ENCODE measurements around the gene PATJ.
"Not testable (repeated sequence)": the region's sequence is repeated elsewhere in the genome, so short reads cannot be mapped to it uniquely, and the experiment has no call there.

Gene PATJ

GRCh38 chr1:62176597-62177312, 434.5 kb downstream of the PATJ start:
- no peak overlapping the region for H2BK5ac ChIP-seq (ENCODE audit: low read depth, low read length, poor library complexity, severe bottlenecking)
- H2BK120ac ChIP-seq (ENCODE audit: low read depth, low read length) = no peak overlapping the region
- no peak overlapping the region for H2AFZ ChIP-seq (ENCODE audit: low read depth, low read length)
- H3K36me3 ChIP-seq (ENCODE audit: control insufficient read depth in 1 of 2, insufficient read depth in 2 of 2, low read depth in 1 of 2, low read length in 2 of 2) = no peaks in the 10 kb centered on the region
- H3K9ac ChIP-seq (ENCODE audit: low read length) = no peak overlapping the region
- H4K91ac ChIP-seq (ENCODE audit: low read length) = no peak overlapping the region
- H2AK5ac ChIP-seq (ENCODE audit: low read length, severe bottlenecking) = no peak overlapping the region
- 79% methylated on average over 12 of the region's 14 CpGs for WGBS
- H3K23ac ChIP-seq (ENCODE audit: low read length in 2 of 2) = no peak overlapping the region
- no peaks in the 10 kb centered on the region for H3K79me1 ChIP-seq (replicated peaks; ENCODE audit: low read length, poor library complexity, severe bottlenecking)
- H2BK12ac ChIP-seq (ENCODE audit: low read length in 2 of 2) = no peak overlapping the region
- H3K9me3 ChIP-seq (ENCODE audit: control insufficient read depth, low read length) = no peaks in the 10 kb centered on the region
- DNase-seq = no peak
- H3K4me2 ChIP-seq (ENCODE audit: low read length, poor library complexity, severe bottlenecking) = no peak overlapping the region
- H3K18ac ChIP-seq (ENCODE audit: low read depth in 1 of 2, low read length in 2 of 2) = no peak overlapping the region
- peaks cover 5 to 11% of the 10 kb centered on the region in 2 experiments for H3K27me3 ChIP-seq (ENCODE audit: control insufficient read depth in 1 of 2, insufficient read depth in 1 of 2, low read length in 2 of 2)
- H3K4ac ChIP-seq (ENCODE audit: low read depth in 1 of 2, low read length in 2 of 2) = no peak overlapping the region
- H3K27ac ChIP-seq (ENCODE audit: low read length, poor library complexity, severe bottlenecking) = no peak overlapping the region
- H3K4me1 ChIP-seq (ENCODE audit: control insufficient read depth, insufficient read depth, low read depth, low read length) = no peaks in the 10 kb centered on the region
- H4K8ac ChIP-seq (ENCODE audit: low read length) = no peak overlapping the region
- no peak overlapping the region for H3K4me3 ChIP-seq (ENCODE audit: insufficient read depth in 1 of 2, low read depth in 1 of 2, low read length in 2 of 2)
- H2BK15ac ChIP-seq (ENCODE audit: low read depth, poor library complexity, severe bottlenecking) = no peak overlapping the region
- no peak overlapping the region for H3K14ac ChIP-seq (ENCODE audit: low read length in 2 of 2)

GRCh38 chr1:62177621-62178020, 435.3 kb downstream of the PATJ start:
- H2BK120ac ChIP-seq (ENCODE audit: low read depth, low read length) = no peak overlapping the region
- H4K8ac ChIP-seq (ENCODE audit: low read length) = no peak overlapping the region
- no peak overlapping the region for H2BK15ac ChIP-seq (ENCODE audit: low read depth, poor library complexity, severe bottlenecking)
- no peak for DNase-seq
- no peak overlapping the region for H2BK5ac ChIP-seq (ENCODE audit: low read depth, low read length, poor library complexity, severe bottlenecking)
- no peak overlapping the region for H3K23ac ChIP-seq (ENCODE audit: low read length in 2 of 2)
- no peak overlapping the region for H2BK12ac ChIP-seq (ENCODE audit: low read length in 2 of 2)
- H3K4ac ChIP-seq (ENCODE audit: low read depth in 1 of 2, low read length in 2 of 2) = no peak overlapping the region
- no peak overlapping the region for H3K14ac ChIP-seq (ENCODE audit: low read length in 2 of 2)
- no peaks in the 10 kb centered on the region for H3K36me3 ChIP-seq (ENCODE audit: control insufficient read depth in 1 of 2, insufficient read depth in 2 of 2, low read depth in 1 of 2, low read length in 2 of 2)
- H3K27ac ChIP-seq (ENCODE audit: low read length, poor library complexity, severe bottlenecking) = no peak overlapping the region
- no peak overlapping the region for H3K18ac ChIP-seq (ENCODE audit: low read depth in 1 of 2, low read length in 2 of 2)
- peaks cover 9 to 18% of the 10 kb centered on the region in 2 experiments for H3K27me3 ChIP-seq (ENCODE audit: control insufficient read depth in 1 of 2, insufficient read depth in 1 of 2, low read length in 2 of 2)
- H4K91ac ChIP-seq (ENCODE audit: low read length) = no peak overlapping the region
- H3K4me2 ChIP-seq (ENCODE audit: low read length, poor library complexity, severe bottlenecking) = no peak overlapping the region
- no peaks in the 10 kb centered on the region for H3K4me1 ChIP-seq (ENCODE audit: control insufficient read depth, insufficient read depth, low read depth, low read length)
- 57% methylated on average over 1 of the region's 1 CpG for WGBS
- H3K79me1 ChIP-seq (replicated peaks; ENCODE audit: low read length, poor library complexity, severe bottlenecking) = no peaks in the 10 kb centered on the region
- H3K4me3 ChIP-seq (ENCODE audit: insufficient read depth in 1 of 2, low read depth in 1 of 2, low read length in 2 of 2) = no peak overlapping the region
- no peak overlapping the region for H3K9ac ChIP-seq (ENCODE audit: low read length)
- H3K9me3 ChIP-seq (ENCODE audit: control insufficient read depth, low read length) = no peaks in the 10 kb centered on the region
- H2AFZ ChIP-seq (ENCODE audit: low read depth, low read length) = no peak overlapping the region
- no peak overlapping the region for H2AK5ac ChIP-seq (ENCODE audit: low read length, severe bottlenecking)

- Histone ChIP-seq H2BK15ac (ENCODE audit: low read depth, poor library complexity, severe bottlenecking) (no peak overlapping the region), H3K4me1 (ENCODE audit: control insufficient read depth, insufficient read depth, low read depth, low read length) (no peaks in the 10 kb centered on the region), H3K18ac (ENCODE audit: low read depth in 1 of 2, low read length in 2 of 2) (no peak overlapping the region), H3K14ac (ENCODE audit: low read length in 2 of 2) (no peak overlapping the region), H3K27ac (ENCODE audit: low read length, poor library complexity, severe bottlenecking) (no peak overlapping the region), H3K9me3 (ENCODE audit: control insufficient read depth, low read length) (no peaks in the 10 kb centered on the region), H2AK5ac (ENCODE audit: low read length, severe bottlenecking) (no peak overlapping the region), H2BK12ac (ENCODE audit: low read length in 2 of 2) (no peak overlapping the region), H4K8ac (ENCODE audit: low read length) (no peak overlapping the region), H2BK5ac (ENCODE audit: low read depth, low read length, poor library complexity, severe bottlenecking) (no peak overlapping the region), H3K79me1 (replicated peaks; ENCODE audit: low read length, poor library complexity, severe bottlenecking) (no peaks in the 10 kb centered on the region), H3K4ac (ENCODE audit: low read depth in 1 of 2, low read length in 2 of 2) (no peak overlapping the region), H3K36me3 (ENCODE audit: control insufficient read depth in 1 of 2, insufficient read depth in 2 of 2, low read depth in 1 of 2, low read length in 2 of 2) (no peaks in the 10 kb centered on the region), H3K23ac (ENCODE audit: low read length in 2 of 2) (no peak overlapping the region), H4K91ac (ENCODE audit: low read length) (no peak overlapping the region), H3K9ac (ENCODE audit: low read length) (no peak overlapping the region), H2AFZ (ENCODE audit: low read depth, low read length) (no peak overlapping the region), H3K27me3 (ENCODE audit: control insufficient read depth in 1 of 2, insufficient read depth in 1 of 2, low read length in 2 of 2) (peaks cover 11 to 18% of the 10 kb centered on the region in 2 experiments), H3K4me2 (ENCODE audit: low read length, poor library complexity, severe bottlenecking) (no peak overlapping the region), H2BK120ac (ENCODE audit: low read depth, low read length) (no peak overlapping the region), H3K4me3 (ENCODE audit: insufficient read depth in 1 of 2, low read depth in 1 of 2, low read length in 2 of 2) (no peak overlapping the region)
- no peak for DNase-seq
- WGBS = 87% methylated on average over 7 of the region's 7 CpGs
These were observed 436.1 kb downstream of the PATJ start for GRCh38 chr1:62178372-62178771.

- H3K4me2 ChIP-seq (ENCODE audit: low read length, poor library complexity, severe bottlenecking); H3K9me3 ChIP-seq (ENCODE audit: control insufficient read depth, low read length); H2BK12ac ChIP-seq (ENCODE audit: low read length in 2 of 2); H3K9ac ChIP-seq (ENCODE audit: low read length); H3K4ac ChIP-seq (ENCODE audit: low read depth in 1 of 2, low read length in 2 of 2); H2BK120ac ChIP-seq (ENCODE audit: low read depth, low read length); H2BK5ac ChIP-seq (ENCODE audit: low read depth, low read length, poor library complexity, severe bottlenecking); H2BK15ac ChIP-seq (ENCODE audit: low read depth, poor library complexity, severe bottlenecking); H4K8ac ChIP-seq (ENCODE audit: low read length); H3K14ac ChIP-seq (ENCODE audit: low read length in 2 of 2); H2AFZ ChIP-seq (ENCODE audit: low read depth, low read length); H3K27ac ChIP-seq (ENCODE audit: low read length, poor library complexity, severe bottlenecking); H4K91ac ChIP-seq (ENCODE audit: low read length); H2AK5ac ChIP-seq (ENCODE audit: low read length, severe bottlenecking); H3K18ac ChIP-seq (ENCODE audit: low read depth in 1 of 2, low read length in 2 of 2); H3K4me3 ChIP-seq (ENCODE audit: insufficient read depth in 1 of 2, low read depth in 1 of 2, low read length in 2 of 2); DNase-seq; H3K36me3 ChIP-seq (ENCODE audit: control insufficient read depth in 1 of 2, insufficient read depth in 2 of 2, low read depth in 1 of 2, low read length in 2 of 2); H3K23ac ChIP-seq (ENCODE audit: low read length in 2 of 2); H3K79me1 ChIP-seq (replicated peaks; ENCODE audit: low read length, poor library complexity, severe bottlenecking); H3K4me1 ChIP-seq (ENCODE audit: control insufficient read depth, insufficient read depth, low read depth, low read length): not testable (repeated sequence)
- H3K27me3 ChIP-seq (ENCODE audit: control insufficient read depth in 1 of 2, insufficient read depth in 1 of 2, low read length in 2 of 2) = peaks cover 15 to 18% of the 10 kb centered on the region in 2 experiments
- 92% methylated on average over 4 of the region's 4 CpGs for WGBS
These were observed 437.8 kb downstream of the PATJ start for GRCh38 chr1:62180054-62180453.

Measured in mesenchymal stem cell (in vitro differentiated cells and primary cell).